Hepatocyte (in vitro differentiated cells): Measurements from ENCODE around the gene INPP4B.

Experiments
- EZH2phosphoT487 ChIP-seq: fragments of 200-600 bp; sonication (generic); IDR thresholded peaks from one replicate; pipeline ENCODE4 v1.6.1; 2018; ENCODE audit warnings: antibody characterized with exemption, mild to moderate bottlenecking, low read depth, moderate library complexity; ENCODE audit not compliant: unreplicated experiment, severe bottlenecking
- TF ChIP-seq, protein P1 (sequence below): fragments of 200-600 bp; sonication (generic); IDR thresholded peaks from 2 replicates; pipeline ENCODE4 v1.5.1; 2016; ENCODE audit warnings: antibody characterized with exemption, mild to moderate bottlenecking; ENCODE audit not compliant: poor library complexity

DNA sequence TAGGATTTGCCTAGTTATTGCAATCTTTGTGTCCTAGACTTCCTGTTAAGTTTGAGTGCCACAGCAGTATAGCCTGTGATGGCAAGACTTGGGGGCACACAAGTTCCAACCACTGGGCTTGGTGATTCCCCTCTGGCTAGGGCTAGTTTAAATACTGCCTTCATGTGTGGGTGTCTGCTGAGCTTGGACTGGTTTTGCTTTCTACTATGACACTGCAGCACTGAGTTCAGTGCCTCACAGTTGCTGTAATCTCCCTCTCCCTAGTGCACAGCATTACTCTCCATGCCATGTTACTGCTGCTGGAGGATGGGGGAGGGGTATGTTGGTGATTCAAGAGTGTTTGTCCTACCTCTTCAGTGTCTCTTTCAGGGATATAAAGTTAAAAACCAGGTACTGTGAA lies 830.1 kb downstream of the INPP4B start:
- TF ChIP-seq, protein P1, sequence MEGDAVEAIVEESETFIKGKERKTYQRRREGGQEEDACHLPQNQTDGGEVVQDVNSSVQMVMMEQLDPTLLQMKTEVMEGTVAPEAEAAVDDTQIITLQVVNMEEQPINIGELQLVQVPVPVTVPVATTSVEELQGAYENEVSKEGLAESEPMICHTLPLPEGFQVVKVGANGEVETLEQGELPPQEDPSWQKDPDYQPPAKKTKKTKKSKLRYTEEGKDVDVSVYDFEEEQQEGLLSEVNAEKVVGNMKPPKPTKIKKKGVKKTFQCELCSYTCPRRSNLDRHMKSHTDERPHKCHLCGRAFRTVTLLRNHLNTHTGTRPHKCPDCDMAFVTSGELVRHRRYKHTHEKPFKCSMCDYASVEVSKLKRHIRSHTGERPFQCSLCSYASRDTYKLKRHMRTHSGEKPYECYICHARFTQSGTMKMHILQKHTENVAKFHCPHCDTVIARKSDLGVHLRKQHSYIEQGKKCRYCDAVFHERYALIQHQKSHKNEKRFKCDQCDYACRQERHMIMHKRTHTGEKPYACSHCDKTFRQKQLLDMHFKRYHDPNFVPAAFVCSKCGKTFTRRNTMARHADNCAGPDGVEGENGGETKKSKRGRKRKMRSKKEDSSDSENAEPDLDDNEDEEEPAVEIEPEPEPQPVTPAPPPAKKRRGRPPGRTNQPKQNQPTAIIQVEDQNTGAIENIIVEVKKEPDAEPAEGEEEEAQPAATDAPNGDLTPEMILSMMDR = no peak
- no peak for TF ChIP-seq EZH2phosphoT487
